Left colon (tissue), 2 donors: Measurements from ENCODE around the gene PRDM16. TPM values are rescaled to one million over a fixed set of nuclear protein-coding genes. Genes with fewer than 3 reads are reported as not detected.
"Not testable (repeated sequence)": the region's sequence is repeated elsewhere in the genome, so short reads cannot be mapped to it uniquely, and the experiment has no call there.

Experiments used
- ATAC-seq: fragments of 200-7000 bp; cut with Tn5 transposase; one replicate; pipeline ENCODE4 v1.9.1; 2020; ENCODE audit warnings: mild to moderate bottlenecking, moderate library complexity
- DNase-seq, 2 donors: peaks; one replicate each; pipeline ENCODE4 v3.0.0-alpha.2; 2020
- intact Hi-C, 2 donors: fragments of 100-400 bp; cut with DNase I in 1 of 2; cut with micrococcal nuclease in 1 of 2; formaldehyde crosslinking; loops; one replicate each; pipeline versions ENCODE4 v1.11.2 to v1.14.0; 2022; cut with DNase I, micrococcal nuclease
- total RNA-seq, 2 donors: library from RNA; stranded (reverse); fragmentation: NEBNext Ultra II Directional; extraction: Animal tissue kit (Norgen Biotek cat#: 25700); gene quantifications; one replicate each; pipeline ENCODE4 v1.2.1, GENCODE V29; 2021
- donor health status: DM: no; HTN: no; CAD: no.
- donor health status: DM: yes; HTN: yes; CAD: no.

Gene PRDM16
- total RNA-seq, 2 donors from 2014 or later: 1.1 to 1.2 TPM

DNA sequence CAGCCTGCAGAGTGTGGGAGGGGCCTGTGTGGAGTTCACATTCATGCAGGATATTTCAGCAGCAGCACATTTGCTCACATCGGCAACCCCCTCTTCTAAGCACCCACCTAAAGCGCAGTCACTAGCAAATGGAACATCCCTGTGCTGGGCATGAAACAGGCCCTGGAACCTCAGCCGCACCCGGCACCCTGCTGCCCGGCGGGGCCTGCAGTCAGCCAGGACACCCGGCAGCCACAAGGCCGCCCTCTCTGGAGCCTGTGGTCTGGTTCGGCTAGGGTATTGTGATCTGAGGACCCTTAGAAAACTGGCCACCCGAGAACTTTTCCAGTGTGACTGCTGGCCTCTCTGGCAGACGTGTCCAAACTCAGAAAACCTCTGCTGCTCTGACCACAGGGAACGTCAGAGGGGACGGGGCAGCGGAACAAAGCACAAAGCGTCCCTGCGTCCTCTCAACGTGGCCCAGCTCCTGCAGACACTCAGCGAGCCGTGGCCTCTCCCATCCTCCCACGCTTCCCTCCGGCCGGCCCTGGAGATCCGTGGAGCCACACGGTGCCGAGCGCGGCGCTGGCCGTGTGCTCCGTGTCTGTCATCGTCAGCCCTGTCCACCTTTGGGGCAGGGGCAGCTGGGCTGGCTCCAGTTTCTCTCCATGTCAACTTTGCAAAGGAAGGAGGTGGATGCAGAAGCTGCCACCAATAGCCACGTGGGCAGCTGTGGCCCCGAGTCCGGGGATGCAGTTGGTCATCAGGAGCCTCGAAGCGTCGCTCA, 209.6 kb downstream of the PRDM16 start:
- intact Hi-C loops: no loop called here
- ATAC-seq (no peak), DNase-seq (no peak)

DNA sequence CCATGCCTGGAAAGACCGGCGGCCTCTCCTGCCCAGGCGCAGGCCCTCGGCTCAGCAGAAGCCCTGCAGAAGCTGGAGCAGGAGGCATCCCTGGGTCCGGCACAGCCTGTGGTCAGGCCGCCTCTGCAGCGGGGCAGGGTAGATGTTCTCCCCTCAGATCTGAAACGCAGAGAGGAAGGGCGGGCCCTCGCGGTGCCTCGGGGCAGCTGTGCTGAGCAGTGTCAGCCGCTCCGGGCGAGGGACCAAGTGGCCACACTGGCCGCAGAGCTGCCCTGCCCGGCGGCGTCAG, 210.1 kb downstream of the PRDM16 start:
- no peak for DNase-seq
- intact Hi-C loops: no loop called here

DNA sequence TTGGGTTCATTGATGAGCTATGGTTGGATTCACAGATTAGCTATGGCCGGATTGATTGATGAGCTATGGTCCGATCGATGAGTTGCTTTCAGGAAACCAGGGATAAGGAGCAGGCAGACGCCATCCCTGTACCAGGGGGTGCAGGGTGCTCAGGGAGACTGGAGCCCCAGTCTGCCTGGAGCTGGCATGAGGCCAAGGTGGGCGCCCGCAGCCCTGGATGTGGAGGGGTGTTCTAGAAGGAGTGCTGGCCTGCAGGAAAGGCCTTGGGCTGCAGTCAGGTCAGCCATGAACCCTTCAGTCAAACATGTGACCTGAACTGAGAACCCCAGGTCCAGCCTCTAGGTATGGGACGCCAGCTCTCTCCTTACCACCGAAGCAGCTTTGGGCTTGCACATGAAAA, 212.7 kb downstream of the PRDM16 start:
- intact Hi-C loops: loop anchor here in 1 of 2 donors (10.0 kb wide), 1 partner anchor 267 kb away; no protein-coding TSS in a partner anchor

More for the DNA sequence above, 210.1 kb downstream of the PRDM16 start:
- no peak for ATAC-seq

DNA sequence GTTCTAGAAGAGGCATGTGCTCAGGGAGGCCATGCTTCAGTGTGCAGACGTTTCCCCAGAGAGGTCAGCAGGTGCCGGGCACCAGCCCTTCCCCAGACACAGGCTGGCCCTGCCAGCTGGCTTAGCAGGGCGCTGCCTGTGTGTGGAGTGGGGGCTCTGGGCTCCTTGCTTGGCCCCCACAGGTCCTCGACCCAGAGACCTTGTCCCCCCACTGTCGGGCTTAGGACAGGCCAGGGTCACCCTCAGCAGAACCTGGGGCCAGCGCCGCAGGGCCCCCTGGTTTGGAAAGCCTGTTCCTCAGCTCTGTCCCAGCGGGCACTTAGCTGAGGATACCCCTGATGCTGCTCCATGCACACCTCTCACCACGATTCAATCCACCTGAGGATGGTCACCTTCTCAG, 213.2 kb downstream of the PRDM16 start:
- ATAC-seq: no peak
- DNase-seq: no peak
- intact Hi-C loops: loop anchor here in 1 of 2 donors (10.0 kb wide), 1 partner anchor 267 kb away; no protein-coding TSS in a partner anchor

More for the DNA sequence above, 212.7 kb downstream of the PRDM16 start:
- DNase-seq (no peak), ATAC-seq (no peak)

- intact Hi-C loops: loop anchor here in 1 of 2 donors (10.0 kb wide), 1 partner anchor 268 kb away; no protein-coding TSS in a partner anchor
- DNase-seq (no peak), ATAC-seq (no peak)
Observed at GRCh38 chr1:3282656-3283430, 213.8 kb downstream of the PRDM16 start.

DNA sequence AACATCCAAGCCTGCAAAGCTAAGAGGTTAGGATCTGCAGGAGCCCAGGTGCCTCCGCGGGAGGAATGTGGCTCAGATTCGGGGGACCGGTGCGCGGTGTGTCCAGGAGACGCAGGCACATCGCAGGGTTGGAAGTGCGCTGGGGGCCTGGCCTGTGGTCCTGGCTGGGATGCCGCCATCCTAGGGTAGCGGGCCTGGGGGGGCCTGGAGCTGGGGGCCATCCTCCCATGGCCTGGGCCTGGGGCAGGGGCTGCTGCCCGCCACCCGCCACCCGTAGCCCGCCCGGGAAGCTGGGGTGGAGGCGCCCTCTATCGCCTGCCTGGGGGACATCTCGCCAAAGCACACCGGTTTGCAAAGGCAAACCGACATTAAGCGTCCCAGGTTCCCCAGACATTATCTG, 214.8 kb downstream of the PRDM16 start:
- peak; percentile 59 for ATAC-seq

DNA sequence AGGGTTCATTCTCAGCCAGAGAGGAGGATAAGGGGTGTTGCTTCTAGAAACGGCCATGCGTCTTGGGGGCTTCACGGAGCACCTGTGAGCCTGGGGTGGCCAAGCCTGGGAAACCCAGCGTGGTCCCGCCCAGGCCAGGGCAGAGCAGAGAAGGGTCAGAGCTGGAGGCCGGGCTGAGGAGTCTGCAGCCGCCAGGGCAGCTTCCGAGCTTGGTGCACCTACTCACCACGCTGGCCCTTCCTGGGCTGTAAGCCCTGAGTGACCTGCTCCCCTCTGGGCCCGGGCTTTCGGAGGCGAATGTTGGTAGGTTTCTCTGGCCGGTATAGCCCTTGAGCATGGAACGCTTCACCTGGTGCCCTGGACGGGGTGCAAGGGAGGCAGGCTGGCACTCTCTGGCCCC, 215.7 kb downstream of the PRDM16 start:
- ATAC-seq: no peak
- no peak for DNase-seq
- intact Hi-C loops: loop anchor here in 1 of 2 donors (10.0 kb wide), 1 partner anchor 270 kb away; no protein-coding TSS in a partner anchor

More for the DNA sequence above, 214.8 kb downstream of the PRDM16 start:
- intact Hi-C loops: loop anchor here in 1 of 2 donors (10.0 kb wide), 1 partner anchor 269 kb away; no protein-coding TSS in a partner anchor
- peak in 1 of 2 donors; percentile 27 for DNase-seq

DNA sequence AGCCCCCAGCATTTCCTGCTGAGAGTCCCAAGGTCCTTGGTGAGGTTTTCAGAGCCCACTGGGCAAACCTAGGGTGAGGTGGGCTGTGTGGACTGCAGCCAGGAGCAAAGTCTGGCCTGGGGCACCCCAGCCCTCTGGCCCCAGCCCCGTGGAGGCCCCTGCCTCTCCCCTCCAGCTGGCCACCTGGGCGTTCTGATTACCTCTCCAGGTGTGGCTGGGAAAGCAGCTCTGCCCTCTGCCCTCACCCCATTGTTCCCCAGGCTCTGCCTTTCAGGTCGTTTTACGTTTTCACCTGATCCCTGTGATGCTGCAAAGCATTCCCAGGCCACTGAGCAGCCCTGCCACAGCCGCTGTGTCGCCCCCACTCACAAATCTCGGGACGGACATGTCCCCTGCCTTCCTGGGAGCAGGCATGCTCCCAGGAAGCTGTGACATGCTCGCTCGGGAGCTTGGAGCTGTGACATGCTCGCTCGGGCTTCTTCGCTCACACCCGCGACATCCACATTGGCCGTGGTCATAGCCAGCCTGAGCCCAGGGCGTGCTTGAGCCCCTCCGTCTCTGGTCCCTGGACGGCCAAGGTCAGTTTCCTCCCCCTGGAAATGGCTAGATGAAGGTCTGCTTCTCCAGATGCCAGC, 216.2 kb downstream of the PRDM16 start:
- intact Hi-C loops: loop anchor here in 1 of 2 donors (10.0 kb wide), 1 partner anchor 270 kb away; no protein-coding TSS in a partner anchor
- DNase-seq (no peak), ATAC-seq (no peak)

- DNase-seq, ATAC-seq: not testable (repeated sequence)
- intact Hi-C loops: loop anchor here in 1 of 2 donors (10.0 kb wide), 1 partner anchor 272 kb away; no protein-coding TSS in a partner anchor
Observed at GRCh38 chr1:3287095-3287494, 218.1 kb downstream of the PRDM16 start.

- ATAC-seq (no peak), DNase-seq (no peak)
- intact Hi-C loops: loop anchor here in 1 of 2 donors (10.0 kb wide), 1 partner anchor 273 kb away; no protein-coding TSS in a partner anchor
Observed at GRCh38 chr1:3287656-3288160, 218.7 kb downstream of the PRDM16 start.

- intact Hi-C loops: loop anchor here in 1 of 2 donors (10.0 kb wide), 1 partner anchor 275 kb away; no protein-coding TSS in a partner anchor
- ATAC-seq (no peak), DNase-seq (no peak)
Observed at GRCh38 chr1:3289502-3289901, 220.5 kb downstream of the PRDM16 start.

DNA sequence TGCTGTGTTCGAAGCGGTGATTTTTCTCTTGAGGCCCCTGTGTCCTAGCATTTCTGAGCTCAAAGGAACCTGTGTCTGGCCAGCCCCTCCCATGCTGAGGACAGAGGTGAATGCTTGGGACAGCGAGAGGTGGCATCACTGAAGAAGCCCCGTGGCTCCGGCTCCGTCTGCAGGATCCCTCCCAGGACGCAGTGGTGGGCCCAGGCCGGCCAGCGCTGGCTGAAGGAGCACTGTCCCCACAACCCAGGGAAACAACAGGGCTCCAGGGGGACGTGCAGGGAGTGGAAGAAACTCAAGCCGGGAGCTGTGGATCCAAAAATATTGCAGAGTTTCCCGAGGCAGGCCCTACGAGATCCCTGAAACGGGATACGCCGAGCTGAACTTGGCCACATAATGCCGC, 221.4 kb downstream of the PRDM16 start:
- ATAC-seq: no peak
- DNase-seq: no peak
- intact Hi-C loops: no loop called here

DNA sequence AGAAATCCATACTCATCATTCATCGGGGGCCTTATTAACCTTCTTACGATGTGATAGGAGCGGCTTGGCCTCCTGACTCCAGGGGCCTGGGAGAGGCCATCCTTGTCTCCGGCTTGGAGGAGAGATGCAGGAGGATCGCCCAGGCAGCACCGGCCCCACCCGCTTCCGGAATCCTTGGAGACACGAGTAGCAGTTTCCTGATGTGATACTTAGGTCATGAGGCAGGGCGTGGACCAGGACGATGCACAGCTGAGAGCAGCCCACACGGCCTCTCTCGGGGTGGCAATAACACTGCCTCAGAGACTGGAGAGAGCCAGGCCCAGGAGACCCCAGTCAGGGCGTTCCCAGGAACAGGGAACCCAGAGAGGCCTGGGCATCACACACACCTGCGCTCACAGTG, 221.9 kb downstream of the PRDM16 start:
- intact Hi-C loops: no loop called here
- no peak for DNase-seq
- ATAC-seq: no peak

- intact Hi-C loops: no loop called here
- no peak for DNase-seq
- no peak for ATAC-seq
Observed at GRCh38 chr1:3292051-3292722, 223.2 kb downstream of the PRDM16 start.

- intact Hi-C loops: no loop called here
- ATAC-seq: no peak
- DNase-seq: no peak
Observed at GRCh38 chr1:3292868-3293562, 224.0 kb downstream of the PRDM16 start.

DNA sequence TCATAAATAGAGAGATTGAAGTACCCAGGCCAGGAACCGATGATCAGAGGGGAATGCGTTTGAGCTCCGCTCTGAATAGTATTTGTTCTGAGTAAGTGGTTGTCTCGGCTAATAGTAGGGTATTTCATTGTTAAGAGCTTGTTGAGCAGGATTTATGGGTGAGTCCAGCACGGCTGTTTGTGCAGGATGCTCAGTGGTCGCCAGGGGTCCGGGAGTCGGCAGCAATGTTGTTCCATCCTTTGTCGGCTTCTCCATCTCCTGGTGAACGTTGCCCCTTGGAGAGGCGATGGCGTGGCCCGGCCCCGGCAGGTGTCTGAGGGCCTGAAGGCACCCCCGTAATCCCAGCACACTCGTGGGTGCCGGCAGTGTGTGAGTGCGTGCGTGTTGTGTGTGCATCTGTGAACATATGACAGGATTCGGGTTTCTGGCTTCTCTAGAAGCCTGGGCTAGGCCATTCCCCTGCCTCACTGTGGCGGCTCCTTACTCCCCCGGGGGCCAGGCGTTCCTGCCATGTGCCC, 224.6 kb downstream of the PRDM16 start:
- ATAC-seq (no peak), DNase-seq (no peak)
- intact Hi-C loops: no loop called here

GRCh38 chr1:3294450-3294849, 225.4 kb downstream of the PRDM16 start:
- no peak for ATAC-seq
- intact Hi-C loops: no loop called here
- DNase-seq: no peak

- ATAC-seq (no peak), DNase-seq (no peak)
- intact Hi-C loops: no loop called here
Observed at GRCh38 chr1:3295846-3296245, 226.8 kb downstream of the PRDM16 start.
